Spleen (tissue), 3 donors: ENCODE results near the gene SPRYD4.

Experiments
- POLR2A ChIP-seq, 3 donors: fragments of 450-650 bp; IDR thresholded peaks; one replicate each; pipeline ENCODE4 v1.5.1; 2017; ENCODE audit warnings: antibody characterized with exemption in 3 of 3, mild to moderate bottlenecking in 1 of 3
- POLR2AphosphoS5 ChIP-seq, 3 donors: sonication (generic); formaldehyde crosslinking; IDR thresholded peaks; one replicate each; pipeline ENCODE4 v1.5.1; 2017; ENCODE audit warnings: antibody characterized with exemption in 3 of 3

DNA sequence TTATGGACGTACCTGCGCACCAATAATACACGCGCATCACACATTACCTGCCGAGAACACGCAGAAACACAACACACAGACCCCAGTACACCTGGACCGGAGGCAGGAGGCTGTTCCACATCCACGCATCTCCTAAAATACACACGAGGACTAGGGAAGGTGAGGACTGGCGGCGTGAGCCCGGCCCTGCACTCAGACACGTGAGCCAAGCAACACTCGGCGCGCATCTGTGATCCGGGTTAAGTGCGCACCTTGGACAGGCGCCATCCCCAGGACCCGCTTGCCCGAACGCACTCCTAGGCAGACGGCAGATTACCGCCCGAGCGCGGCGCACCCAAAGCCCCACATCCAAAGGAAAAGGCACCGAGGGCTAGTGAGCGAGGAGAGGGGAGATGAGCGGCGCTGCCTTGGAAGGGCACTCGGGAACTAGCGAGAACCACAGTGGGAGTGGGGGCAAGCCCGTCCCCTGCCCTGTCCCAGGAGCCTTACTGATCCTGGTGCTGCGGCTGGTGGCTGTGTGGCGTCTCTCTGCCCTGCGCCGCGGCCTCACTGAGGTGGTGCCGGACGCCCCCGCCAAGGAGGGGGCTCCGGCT is 19.2 kb downstream of the SPRYD4 start:
- no peak for TF ChIP-seq POLR2AphosphoS5 (IDR thresholded peaks at IDR 0.05)
- TF ChIP-seq POLR2A (IDR thresholded peaks at IDR 0.05), result no peak
